HEK293 (cell line): ENCODE measurements around the gene MSRB3.

ENCODE experiments used
- CTCF ChIA-PET: fragments of 350-600 bp; formaldehyde crosslinking; extraction: SDS; loops from one replicate; lab custom pipeline; 2021; ENCODE audit warnings: antibody characterized with exemption; lab: Yijun Ruan, JAX
- POLR2A ChIA-PET: fragments of 300-600 bp; formaldehyde crosslinking; extraction: SDS; loops from one replicate; lab custom pipeline; 2020; ENCODE audit warnings: antibody characterized with exemption, inconsistent platforms; lab: Yijun Ruan, JAX
- H3K27ac ChIP-seq: fragments of 200-500 bp; sonication (Bioruptor generic); 2 replicates; pipeline ENCODE4 v1.5.1; 2014; ENCODE audit warnings: low read depth, low read length, control low read depth, inconsistent platforms; ENCODE audit errors: extremely low read depth
- H3K36me3 ChIP-seq, 2 experiments: fragments of 200-500 bp in 1 of 2; sonication (Bioruptor generic) in 1 of 2; 1 replicate in 1 of 2; 2 replicates in 1 of 2; pipeline ENCODE4 v1.5.1; 2014 to 2017; ENCODE audit warnings: inconsistent platforms in 2 of 2, low read length in 2 of 2; ENCODE audit not compliant: control insufficient read depth in 2 of 2, insufficient read depth in 1 of 2
- H3K4me1 ChIP-seq: fragments of 200-500 bp; sonication (Bioruptor generic); 2 replicates; pipeline ENCODE4 v1.5.1; 2014; ENCODE audit warnings: mild to moderate bottlenecking, low read length, inconsistent platforms; ENCODE audit not compliant: control insufficient read depth, insufficient read depth
- H3K4me3 ChIP-seq: 2 replicates; pipeline ENCODE4 v1.5.1; 2011; ENCODE audit warnings: low read depth, mild to moderate bottlenecking, control low read depth, low read length, moderate library complexity
- H3K9me3 ChIP-seq: fragments of 200-500 bp; sonication (Bioruptor generic); 2 replicates; pipeline ENCODE4 v1.5.1; 2014; ENCODE audit warnings: low read depth, low read length, inconsistent platforms; ENCODE audit not compliant: control insufficient read depth, insufficient read depth
- FEZF1 ChIP-seq: fragments of 450-650 bp; formaldehyde crosslinking; IDR thresholded peaks from 2 replicates; pipeline ENCODE4 v1.5.1; 2016; ENCODE audit warnings: missing biosample characterization, missing genetic modification characterization
- HOXC10 ChIP-seq: sonication (generic); formaldehyde crosslinking; IDR thresholded peaks from 2 replicates; pipeline ENCODE4 v1.8.1; 2023; ENCODE audit warnings: mild to moderate bottlenecking, missing genetic modification reagents
- MZF1 ChIP-seq: fragments of 450-650 bp; formaldehyde crosslinking; IDR thresholded peaks from 2 replicates; pipeline ENCODE4 v1.5.1; 2017; ENCODE audit warnings: missing biosample characterization, missing genetic modification characterization, borderline replicate concordance
- OSR2 ChIP-seq: fragments of 450-650 bp; formaldehyde crosslinking; IDR thresholded peaks from 2 replicates; pipeline ENCODE4 v1.5.1; 2016; ENCODE audit warnings: missing biosample characterization, missing genetic modification characterization
- PRDM1 ChIP-seq: fragments of 450-650 bp; formaldehyde crosslinking; IDR thresholded peaks from 2 replicates; pipeline ENCODE4; 2016; ENCODE audit warnings: missing biosample characterization, missing genetic modification characterization
- SP7 ChIP-seq: fragments of 450-650 bp; formaldehyde crosslinking; IDR thresholded peaks from 2 replicates; pipeline ENCODE4 v1.5.1; 2016; ENCODE audit warnings: missing biosample characterization, missing genetic modification characterization
- ZBTB17 ChIP-seq: fragments of 450-650 bp; formaldehyde crosslinking; IDR thresholded peaks from 2 replicates; pipeline ENCODE4 v1.5.1; 2016; ENCODE audit warnings: missing biosample characterization, missing genetic modification characterization
- ZNF341 ChIP-seq: fragments of 450-650 bp; formaldehyde crosslinking; IDR thresholded peaks from 2 replicates; pipeline ENCODE4; 2016; ENCODE audit warnings: low read depth, missing biosample characterization, missing genetic modification characterization
- ZNF350 ChIP-seq: fragments of 450-650 bp; formaldehyde crosslinking; IDR thresholded peaks from 2 replicates; pipeline ENCODE4 v1.5.0; 2017; ENCODE audit warnings: missing biosample characterization, mild to moderate bottlenecking, missing genetic modification characterization
- ZNF48 ChIP-seq: fragments of 450-650 bp; formaldehyde crosslinking; IDR thresholded peaks from 2 replicates; pipeline ENCODE4 v1.5.1; 2016; ENCODE audit warnings: missing biosample characterization, missing genetic modification characterization
- ZNF555 ChIP-seq: fragments of 450-650 bp; formaldehyde crosslinking; conservative IDR thresholded peaks from 2 replicates; pipeline ENCODE4 v1.5.1; 2017; ENCODE audit warnings: missing biosample characterization, mild to moderate bottlenecking, missing genetic modification characterization, inconsistent platforms
- ZNF843 ChIP-seq: fragments of 450-650 bp; formaldehyde crosslinking; IDR thresholded peaks from 2 replicates; pipeline ENCODE4 v1.5.1; 2016; ENCODE audit warnings: missing biosample characterization, missing genetic modification characterization
- TF ChIP-seq, protein P1 (sequence below): fragments of 450-650 bp; formaldehyde crosslinking; IDR thresholded peaks from 2 replicates; pipeline ENCODE4 v1.5.1; 2016; ENCODE audit warnings: missing biosample characterization, missing genetic modification characterization
- TF ChIP-seq, protein P2 (sequence below): fragments of 450-650 bp; formaldehyde crosslinking; IDR thresholded peaks from 2 replicates; pipeline ENCODE4 v1.5.1; 2017; ENCODE audit warnings: missing biosample characterization, missing genetic modification characterization
- TF ChIP-seq, protein P3 (sequence below): fragments of 450-650 bp; formaldehyde crosslinking; IDR thresholded peaks from 2 replicates; pipeline ENCODE4 v1.5.1; 2016; ENCODE audit warnings: missing biosample characterization, missing genetic modification characterization
- TF ChIP-seq, protein P4 (sequence below): fragments of 450-650 bp; formaldehyde crosslinking; conservative IDR thresholded peaks from 2 replicates; pipeline ENCODE4 v1.5.1; 2016; ENCODE audit warnings: low read depth, missing biosample characterization, missing genetic modification characterization
- TF ChIP-seq, protein P5 (sequence below): fragments of 450-650 bp; formaldehyde crosslinking; IDR thresholded peaks from 2 replicates; pipeline ENCODE4 v1.5.1; 2017; ENCODE audit warnings: missing biosample characterization, missing genetic modification characterization
- TF ChIP-seq, protein P6 (sequence below): fragments of 450-650 bp; IDR thresholded peaks from 2 replicates; pipeline ENCODE4 v1.5.1; 2018; ENCODE audit warnings: missing biosample characterization, mild to moderate bottlenecking, missing genetic modification characterization

MSRB3 gene

DNA sequence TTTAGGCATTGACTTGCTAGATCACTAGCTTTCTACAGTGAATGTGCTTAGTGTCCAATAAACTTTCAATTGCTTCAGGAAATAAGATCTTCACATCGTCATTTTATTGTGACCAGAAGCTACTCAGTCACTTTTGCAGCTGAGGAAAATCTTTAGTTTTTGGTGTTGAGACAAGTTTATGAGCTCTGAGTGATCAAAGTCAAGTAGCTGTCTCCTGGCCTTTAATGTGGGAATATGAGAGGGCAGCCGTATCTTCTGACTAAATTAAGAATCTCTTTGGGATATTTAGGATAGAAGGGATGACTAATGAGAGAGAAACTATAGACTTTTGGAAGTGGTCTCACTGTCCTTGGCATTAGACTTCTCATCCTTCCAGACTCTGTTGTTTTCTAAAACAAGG is 21.6 kb downstream of the MSRB3 start:
- Histone ChIP-seq H3K4me3 (no peak overlapping the region), H3K9me3 (no peaks in the 10 kb centered on the region; the same call in 1 of the 2 replicates), H3K36me3 (no peaks in the 10 kb centered on the region; a peak in 1 of 3 replicates), H3K27ac (no peak overlapping the region), H3K4me1 (peaks cover 12% of the 10 kb centered on the region)
- TF ChIP-seq ZNF555 (tag by site-specific recombination) (no peak), OSR2 (tag by site-specific recombination) (peak; percentile 67), HOXC10 (CRISPR knock-in tag) (no peak), ZNF48 (tag by site-specific recombination) (no peak), ZNF843 (tag by site-specific recombination) (peak; percentile 60), ZNF350 (tag by site-specific recombination) (no peak), PRDM1 (tag by site-specific recombination) (peak; percentile 66; the same call in 1 of the 2 replicates), FEZF1 (tag by site-specific recombination) (peak; percentile 77)
- TF ChIP-seq, protein P1, sequence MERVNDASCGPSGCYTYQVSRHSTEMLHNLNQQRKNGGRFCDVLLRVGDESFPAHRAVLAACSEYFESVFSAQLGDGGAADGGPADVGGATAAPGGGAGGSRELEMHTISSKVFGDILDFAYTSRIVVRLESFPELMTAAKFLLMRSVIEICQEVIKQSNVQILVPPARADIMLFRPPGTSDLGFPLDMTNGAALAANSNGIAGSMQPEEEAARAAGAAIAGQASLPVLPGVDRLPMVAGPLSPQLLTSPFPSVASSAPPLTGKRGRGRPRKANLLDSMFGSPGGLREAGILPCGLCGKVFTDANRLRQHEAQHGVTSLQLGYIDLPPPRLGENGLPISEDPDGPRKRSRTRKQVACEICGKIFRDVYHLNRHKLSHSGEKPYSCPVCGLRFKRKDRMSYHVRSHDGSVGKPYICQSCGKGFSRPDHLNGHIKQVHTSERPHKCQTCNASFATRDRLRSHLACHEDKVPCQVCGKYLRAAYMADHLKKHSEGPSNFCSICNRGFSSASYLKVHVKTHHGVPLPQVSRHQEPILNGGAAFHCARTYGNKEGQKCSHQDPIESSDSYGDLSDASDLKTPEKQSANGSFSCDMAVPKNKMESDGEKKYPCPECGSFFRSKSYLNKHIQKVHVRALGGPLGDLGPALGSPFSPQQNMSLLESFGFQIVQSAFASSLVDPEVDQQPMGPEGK (tag by site-specific recombination) = no peak
- TF ChIP-seq, protein P2, sequence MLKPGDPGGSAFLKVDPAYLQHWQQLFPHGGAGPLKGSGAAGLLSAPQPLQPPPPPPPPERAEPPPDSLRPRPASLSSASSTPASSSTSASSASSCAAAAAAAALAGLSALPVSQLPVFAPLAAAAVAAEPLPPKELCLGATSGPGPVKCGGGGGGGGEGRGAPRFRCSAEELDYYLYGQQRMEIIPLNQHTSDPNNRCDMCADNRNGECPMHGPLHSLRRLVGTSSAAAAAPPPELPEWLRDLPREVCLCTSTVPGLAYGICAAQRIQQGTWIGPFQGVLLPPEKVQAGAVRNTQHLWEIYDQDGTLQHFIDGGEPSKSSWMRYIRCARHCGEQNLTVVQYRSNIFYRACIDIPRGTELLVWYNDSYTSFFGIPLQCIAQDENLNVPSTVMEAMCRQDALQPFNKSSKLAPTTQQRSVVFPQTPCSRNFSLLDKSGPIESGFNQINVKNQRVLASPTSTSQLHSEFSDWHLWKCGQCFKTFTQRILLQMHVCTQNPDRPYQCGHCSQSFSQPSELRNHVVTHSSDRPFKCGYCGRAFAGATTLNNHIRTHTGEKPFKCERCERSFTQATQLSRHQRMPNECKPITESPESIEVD (tag by site-specific recombination) = peak; percentile 72
- CTCF ChIA-PET = interaction anchor here (0.5 to 3.4 kb wide), 11 partner anchors 9 to 876 kb away, joined by 3 to 28 read pairs (median 4); no protein-coding TSS in a partner anchor
- POLR2A ChIA-PET = interaction anchor here (1.1 kb wide), 1 partner anchor 48 kb away, joined by 3 read pairs; no protein-coding TSS in a partner anchor

DNA sequence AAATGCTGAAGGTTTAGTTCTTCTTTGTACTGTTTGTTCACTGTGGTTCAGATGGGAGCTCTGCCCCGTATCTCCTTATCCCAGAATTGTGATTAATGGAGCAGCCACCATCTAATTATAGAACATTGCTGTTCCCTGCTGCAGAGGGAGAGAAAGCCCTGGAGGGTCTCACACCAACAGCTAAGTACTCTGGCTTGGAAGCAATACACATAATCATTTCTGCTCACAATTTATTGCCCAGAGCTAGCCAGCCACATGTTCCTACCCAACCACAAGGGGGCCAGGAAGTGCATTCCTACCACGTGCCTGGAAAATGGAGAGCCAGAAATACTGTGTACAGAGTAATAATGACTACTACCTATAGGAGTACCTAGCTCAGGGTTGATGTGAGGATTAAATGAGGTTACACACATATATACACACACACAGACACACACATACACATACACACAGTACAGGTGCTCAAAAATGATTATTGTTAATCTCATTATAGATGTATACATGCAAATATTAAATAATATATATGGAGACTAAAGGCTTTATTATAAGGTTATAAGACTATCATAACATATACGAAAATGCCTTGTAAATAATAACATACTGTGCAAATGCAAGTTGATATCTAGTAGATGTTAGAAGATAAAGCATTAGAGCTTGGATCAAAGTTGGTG is 22.3 kb downstream of the MSRB3 start:
- Histone ChIP-seq H3K27ac (no peak overlapping the region), H3K9me3 (no peaks in the 10 kb centered on the region; the same call in 1 of the 2 replicates), H3K4me1 (peaks cover 12% of the 10 kb centered on the region), H3K4me3 (no peak overlapping the region), H3K36me3 (no peaks in the 10 kb centered on the region; a peak in 1 of 3 replicates)
- ChIA-PET CTCF (interaction anchor here (0.5 to 3.4 kb wide), 19 partner anchors 8 to 876 kb away, joined by 3 to 28 read pairs (median 3); no protein-coding TSS in a partner anchor), POLR2A (interaction anchor here (1.1 kb wide), 1 partner anchor 48 kb away, joined by 3 read pairs; no protein-coding TSS in a partner anchor)
- TF ChIP-seq ZBTB17 (tag by site-specific recombination) = peak; percentile 13; the same call in 1 of the 2 replicates
- TF ChIP-seq, protein P3, sequence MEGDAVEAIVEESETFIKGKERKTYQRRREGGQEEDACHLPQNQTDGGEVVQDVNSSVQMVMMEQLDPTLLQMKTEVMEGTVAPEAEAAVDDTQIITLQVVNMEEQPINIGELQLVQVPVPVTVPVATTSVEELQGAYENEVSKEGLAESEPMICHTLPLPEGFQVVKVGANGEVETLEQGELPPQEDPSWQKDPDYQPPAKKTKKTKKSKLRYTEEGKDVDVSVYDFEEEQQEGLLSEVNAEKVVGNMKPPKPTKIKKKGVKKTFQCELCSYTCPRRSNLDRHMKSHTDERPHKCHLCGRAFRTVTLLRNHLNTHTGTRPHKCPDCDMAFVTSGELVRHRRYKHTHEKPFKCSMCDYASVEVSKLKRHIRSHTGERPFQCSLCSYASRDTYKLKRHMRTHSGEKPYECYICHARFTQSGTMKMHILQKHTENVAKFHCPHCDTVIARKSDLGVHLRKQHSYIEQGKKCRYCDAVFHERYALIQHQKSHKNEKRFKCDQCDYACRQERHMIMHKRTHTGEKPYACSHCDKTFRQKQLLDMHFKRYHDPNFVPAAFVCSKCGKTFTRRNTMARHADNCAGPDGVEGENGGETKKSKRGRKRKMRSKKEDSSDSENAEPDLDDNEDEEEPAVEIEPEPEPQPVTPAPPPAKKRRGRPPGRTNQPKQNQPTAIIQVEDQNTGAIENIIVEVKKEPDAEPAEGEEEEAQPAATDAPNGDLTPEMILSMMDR (tag by site-specific recombination) = peak; percentile 42; the same call in 1 of the 2 replicates
- peak; percentile 63; the same call in 1 of the 2 replicates for TF ChIP-seq SP7 (tag by site-specific recombination)
- TF ChIP-seq, protein P4, sequence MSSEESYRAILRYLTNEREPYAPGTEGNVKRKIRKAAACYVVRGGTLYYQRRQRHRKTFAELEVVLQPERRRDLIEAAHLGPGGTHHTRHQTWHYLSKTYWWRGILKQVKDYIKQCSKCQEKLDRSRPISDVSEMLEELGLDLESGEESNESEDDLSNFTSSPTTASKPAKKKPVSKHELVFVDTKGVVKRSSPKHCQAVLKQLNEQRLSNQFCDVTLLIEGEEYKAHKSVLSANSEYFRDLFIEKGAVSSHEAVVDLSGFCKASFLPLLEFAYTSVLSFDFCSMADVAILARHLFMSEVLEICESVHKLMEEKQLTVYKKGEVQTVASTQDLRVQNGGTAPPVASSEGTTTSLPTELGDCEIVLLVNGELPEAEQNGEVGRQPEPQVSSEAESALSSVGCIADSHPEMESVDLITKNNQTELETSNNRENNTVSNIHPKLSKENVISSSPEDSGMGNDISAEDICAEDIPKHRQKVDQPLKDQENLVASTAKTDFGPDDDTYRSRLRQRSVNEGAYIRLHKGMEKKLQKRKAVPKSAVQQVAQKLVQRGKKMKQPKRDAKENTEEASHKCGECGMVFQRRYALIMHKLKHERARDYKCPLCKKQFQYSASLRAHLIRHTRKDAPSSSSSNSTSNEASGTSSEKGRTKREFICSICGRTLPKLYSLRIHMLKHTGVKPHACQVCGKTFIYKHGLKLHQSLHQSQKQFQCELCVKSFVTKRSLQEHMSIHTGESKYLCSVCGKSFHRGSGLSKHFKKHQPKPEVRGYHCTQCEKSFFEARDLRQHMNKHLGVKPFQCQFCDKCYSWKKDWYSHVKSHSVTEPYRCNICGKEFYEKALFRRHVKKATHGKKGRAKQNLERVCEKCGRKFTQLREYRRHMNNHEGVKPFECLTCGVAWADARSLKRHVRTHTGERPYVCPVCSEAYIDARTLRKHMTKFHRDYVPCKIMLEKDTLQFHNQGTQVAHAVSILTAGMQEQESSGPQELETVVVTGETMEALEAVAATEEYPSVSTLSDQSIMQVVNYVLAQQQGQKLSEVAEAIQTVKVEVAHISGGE (tag by site-specific recombination) = no peak
- TF ChIP-seq, protein P5, sequence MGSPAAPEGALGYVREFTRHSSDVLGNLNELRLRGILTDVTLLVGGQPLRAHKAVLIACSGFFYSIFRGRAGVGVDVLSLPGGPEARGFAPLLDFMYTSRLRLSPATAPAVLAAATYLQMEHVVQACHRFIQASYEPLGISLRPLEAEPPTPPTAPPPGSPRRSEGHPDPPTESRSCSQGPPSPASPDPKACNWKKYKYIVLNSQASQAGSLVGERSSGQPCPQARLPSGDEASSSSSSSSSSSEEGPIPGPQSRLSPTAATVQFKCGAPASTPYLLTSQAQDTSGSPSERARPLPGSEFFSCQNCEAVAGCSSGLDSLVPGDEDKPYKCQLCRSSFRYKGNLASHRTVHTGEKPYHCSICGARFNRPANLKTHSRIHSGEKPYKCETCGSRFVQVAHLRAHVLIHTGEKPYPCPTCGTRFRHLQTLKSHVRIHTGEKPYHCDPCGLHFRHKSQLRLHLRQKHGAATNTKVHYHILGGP (tag by site-specific recombination) = no peak
- TF ChIP-seq, protein P6, sequence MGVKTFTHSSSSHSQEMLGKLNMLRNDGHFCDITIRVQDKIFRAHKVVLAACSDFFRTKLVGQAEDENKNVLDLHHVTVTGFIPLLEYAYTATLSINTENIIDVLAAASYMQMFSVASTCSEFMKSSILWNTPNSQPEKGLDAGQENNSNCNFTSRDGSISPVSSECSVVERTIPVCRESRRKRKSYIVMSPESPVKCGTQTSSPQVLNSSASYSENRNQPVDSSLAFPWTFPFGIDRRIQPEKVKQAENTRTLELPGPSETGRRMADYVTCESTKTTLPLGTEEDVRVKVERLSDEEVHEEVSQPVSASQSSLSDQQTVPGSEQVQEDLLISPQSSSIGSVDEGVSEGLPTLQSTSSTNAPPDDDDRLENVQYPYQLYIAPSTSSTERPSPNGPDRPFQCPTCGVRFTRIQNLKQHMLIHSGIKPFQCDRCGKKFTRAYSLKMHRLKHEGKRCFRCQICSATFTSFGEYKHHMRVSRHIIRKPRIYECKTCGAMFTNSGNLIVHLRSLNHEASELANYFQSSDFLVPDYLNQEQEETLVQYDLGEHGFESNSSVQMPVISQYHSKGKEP (tag by site-specific recombination) = peak; percentile 22; the same call in 1 of the 2 replicates
- peak; percentile 13; the same call in 1 of the 2 replicates for TF ChIP-seq OSR2 (tag by site-specific recombination)
- 0 out of 2 replicates have a peak, but pooled peaks have one; percentile 27 for TF ChIP-seq ZNF341 (tag by site-specific recombination)
- 0 out of 2 replicates have a peak, but pooled peaks have one; percentile 13 for TF ChIP-seq MZF1
